AG09319 (cell line): ENCODE measurements around the gene ESRRG.

Experiments
- DNase-seq: peaks from one replicate; pipeline ENCODE4 v3.0.0-alpha.2; 2010; ENCODE audit warnings: low read depth; ENCODE audit errors: extremely low read depth
- TF ChIP-seq, protein P1 (sequence below): IDR thresholded peaks from 2 replicates; pipeline ENCODE4 v1.5.1; 2011; ENCODE audit warnings: low read depth, mild to moderate bottlenecking, inconsistent platforms, low read length, moderate library complexity

Gene ESRRG

DNA sequence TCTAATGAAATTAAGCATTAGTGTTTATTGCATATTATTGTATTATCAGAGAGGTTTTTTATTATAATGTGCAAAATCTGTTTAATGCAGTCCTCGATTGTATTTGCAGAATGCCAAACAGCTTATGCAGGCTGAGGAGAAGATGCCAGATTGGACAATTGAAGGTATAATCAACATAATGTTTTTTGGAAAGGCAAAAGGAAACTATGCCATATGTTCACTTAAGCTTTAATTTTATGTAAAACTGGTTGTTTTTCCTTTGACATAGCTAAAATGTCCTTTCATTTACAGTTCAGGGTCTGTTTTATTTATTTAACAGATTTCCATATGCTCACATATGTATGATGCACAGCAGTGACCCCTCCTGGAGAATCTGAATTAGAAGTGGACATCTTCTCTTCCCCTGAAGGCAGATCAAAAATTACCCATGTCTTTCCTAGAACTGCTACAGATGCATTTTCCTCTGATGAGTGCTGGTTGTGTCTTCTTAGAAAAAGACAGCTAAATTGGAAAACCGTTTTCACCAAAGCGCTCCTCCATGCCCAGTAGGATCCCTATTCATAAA lies 156.5 kb downstream of the ESRRG start:
- TF ChIP-seq, protein P1, sequence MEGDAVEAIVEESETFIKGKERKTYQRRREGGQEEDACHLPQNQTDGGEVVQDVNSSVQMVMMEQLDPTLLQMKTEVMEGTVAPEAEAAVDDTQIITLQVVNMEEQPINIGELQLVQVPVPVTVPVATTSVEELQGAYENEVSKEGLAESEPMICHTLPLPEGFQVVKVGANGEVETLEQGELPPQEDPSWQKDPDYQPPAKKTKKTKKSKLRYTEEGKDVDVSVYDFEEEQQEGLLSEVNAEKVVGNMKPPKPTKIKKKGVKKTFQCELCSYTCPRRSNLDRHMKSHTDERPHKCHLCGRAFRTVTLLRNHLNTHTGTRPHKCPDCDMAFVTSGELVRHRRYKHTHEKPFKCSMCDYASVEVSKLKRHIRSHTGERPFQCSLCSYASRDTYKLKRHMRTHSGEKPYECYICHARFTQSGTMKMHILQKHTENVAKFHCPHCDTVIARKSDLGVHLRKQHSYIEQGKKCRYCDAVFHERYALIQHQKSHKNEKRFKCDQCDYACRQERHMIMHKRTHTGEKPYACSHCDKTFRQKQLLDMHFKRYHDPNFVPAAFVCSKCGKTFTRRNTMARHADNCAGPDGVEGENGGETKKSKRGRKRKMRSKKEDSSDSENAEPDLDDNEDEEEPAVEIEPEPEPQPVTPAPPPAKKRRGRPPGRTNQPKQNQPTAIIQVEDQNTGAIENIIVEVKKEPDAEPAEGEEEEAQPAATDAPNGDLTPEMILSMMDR: peak; percentile 40
- no peak for DNase-seq

DNA sequence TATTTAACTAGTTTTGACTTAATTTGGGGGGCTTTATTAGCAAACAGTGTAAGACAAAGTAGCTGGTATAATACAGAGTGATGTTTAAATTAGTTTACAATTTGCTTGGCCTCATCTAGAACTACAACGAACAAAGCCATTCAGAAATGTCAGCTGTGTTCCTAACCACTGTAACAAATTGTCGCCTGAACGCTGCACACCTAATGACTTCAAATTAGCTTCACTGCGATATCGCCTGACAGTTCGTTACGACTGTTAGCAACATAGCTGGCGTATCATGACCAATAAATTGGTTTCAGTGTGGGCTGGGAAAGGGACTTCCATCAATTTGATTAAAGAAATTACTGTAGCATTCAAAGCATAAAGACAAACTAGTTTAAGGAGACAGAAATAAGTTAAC lies 160.1 kb downstream of the ESRRG start:
- no peak for DNase-seq
- TF ChIP-seq, protein P1: no peak

DNA sequence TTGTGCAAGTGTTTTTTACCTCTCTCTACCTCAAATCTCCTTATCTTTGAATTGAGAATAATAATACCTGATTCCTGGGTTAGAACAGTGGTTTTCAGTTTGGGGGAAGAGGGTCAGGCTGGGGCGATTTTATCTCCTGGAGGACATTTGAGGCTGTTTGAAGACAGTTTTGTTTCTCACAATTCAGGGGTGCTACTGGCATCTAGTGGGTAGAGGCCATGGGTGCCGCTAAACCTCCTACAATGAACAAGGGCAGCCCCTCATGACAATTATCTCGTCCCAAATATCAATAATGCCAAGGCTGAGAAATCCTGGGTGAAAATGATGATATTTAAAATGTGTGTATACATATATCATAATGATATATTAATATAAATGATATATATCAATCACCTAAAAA lies 160.8 kb downstream of the ESRRG start:
- no peak for DNase-seq
- TF ChIP-seq, protein P1: peak; percentile 32

DNA sequence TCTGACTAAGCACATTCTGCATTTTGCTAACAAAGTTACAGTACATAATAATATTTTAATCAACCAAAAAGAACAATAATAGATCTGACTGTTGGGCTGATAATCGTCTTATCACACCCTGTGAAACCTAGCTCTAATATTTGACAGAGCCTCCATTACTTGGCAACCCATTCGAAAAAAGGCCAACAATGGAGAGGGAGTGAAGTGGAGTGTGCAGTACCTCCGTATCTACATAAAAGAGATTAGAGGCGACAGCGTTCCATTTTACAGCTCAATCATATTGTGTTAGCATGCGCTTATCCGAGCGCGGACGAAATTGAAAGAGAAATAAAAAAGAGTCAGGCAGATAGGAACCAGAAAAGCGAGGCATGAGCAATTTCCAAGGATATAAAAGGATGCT lies 162.7 kb downstream of the ESRRG start:
- TF ChIP-seq, protein P1: no peak
- DNase-seq: no peak

DNA sequence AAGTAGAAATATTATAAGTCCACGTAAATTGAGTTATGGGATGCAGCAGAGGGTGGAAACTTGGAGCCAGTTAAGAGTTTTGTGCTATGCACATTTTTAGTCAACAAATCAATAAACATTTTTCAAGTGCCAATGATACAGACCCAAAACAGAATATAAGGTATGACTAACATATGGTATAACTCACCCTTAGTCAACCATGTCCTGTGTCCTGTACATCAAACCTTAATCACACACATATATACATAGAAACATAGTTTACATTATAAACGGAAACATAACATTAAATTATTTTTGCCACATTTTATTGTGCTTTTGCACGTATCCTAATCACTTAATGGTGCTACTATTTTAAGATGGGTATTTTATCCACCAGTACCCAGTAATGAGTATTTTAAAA lies 163.9 kb downstream of the ESRRG start:
- no peak for DNase-seq
- TF ChIP-seq, protein P1: no peak

DNA sequence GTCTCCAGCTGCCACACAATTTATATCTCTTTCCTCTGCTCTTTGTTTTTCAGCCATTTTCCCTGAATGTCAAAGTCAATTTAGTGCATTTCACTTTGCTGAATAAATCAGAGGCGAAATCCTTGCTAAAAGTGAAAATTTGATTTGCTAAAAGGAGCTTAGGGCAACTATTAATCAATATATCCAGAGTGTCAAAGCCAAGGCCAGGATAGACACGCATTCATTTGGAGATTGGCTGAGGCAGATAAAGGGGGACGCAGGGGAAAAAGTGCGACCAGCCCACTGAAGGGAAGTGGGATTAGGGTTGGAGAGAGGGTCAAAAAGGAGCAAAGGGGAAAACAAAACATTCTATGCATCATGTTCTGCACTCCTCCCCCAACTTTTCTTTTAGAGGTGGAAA lies 167.6 kb downstream of the ESRRG start:
- TF ChIP-seq, protein P1: no peak
- DNase-seq: no peak

DNA sequence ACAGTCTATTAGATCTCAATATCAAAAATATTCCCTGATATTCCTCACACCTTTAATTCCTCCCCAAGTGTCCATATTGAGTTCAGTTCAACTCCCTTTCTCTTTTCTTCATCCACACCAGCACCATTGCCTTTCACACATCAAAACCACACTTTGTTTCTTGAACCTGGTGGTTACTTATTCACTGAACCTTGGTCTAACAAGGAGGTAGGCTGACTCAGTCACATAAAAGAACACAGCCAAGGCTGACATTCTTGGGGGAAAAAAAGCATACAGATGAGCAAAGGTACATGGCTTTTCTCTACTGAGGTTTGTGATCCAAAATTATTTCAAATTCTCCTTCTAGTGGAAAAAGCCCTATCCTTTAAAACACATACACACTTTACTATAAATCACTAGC lies 168.3 kb downstream of the ESRRG start:
- DNase-seq: no peak
- TF ChIP-seq, protein P1: no peak
